CD4-positive, alpha-beta T cell treated with Interleukin-12 subunit alpha and Interleukin-12 subunit beta, for 1 hour (primary cell): ENCODE results near the gene PCDHA4.

Experiments
- DNase-seq: peaks from one replicate; pipeline ENCODE4 v3.0.0-alpha.2; 2020

The PCDHA4 gene

DNA sequence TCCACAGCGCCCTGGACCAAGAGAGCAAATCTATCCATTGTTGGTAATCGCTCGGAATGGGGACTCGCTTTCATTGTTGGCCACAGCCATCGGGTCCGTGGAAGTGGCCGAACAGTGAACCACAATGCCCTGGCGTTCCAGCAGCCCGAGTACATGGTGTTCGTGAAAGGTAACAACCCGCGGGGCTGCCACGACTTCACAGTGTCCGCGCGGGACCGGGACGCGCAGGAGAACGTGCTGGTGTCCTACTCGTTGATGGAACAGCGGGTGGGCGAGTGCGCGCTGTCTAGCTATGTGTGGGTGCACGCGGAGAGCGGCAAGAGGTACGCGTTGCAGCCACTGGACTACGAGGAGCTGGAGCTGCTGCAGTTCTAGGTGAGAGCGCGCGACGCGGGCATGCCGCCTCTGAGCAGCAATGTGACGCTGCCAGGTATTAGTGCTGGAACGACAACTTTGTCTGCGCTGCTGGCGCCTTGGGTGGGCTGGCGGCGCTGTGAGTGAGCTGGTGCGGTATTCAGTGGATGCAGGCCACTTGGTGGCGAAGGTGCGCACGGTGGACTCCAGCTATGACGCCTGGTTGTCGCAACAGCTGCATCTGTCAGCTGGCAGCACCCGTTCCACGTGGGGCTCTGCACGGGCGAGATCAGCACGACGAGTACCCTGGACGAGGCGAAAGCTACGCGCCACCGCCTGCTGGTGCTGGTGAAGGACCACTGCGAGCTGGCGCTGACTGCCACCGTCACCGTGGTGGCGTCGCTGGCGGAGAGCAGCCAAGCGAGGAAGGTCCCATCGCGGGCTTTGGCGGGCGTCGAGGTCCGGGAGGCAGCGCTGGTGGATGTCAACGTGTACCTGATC is 55.8 kb downstream of the PCDHA4 start:
- no peak for DNase-seq
